Caco-2 (cell line): ENCODE measurements around the gene PPP2R5E. TPM values are rescaled to one million over a fixed set of nuclear protein-coding genes. Genes with fewer than 3 reads are reported as not detected.

Experiments used
- BruUV-seq: library from RNA; stranded (reverse); fragments of 400-500 nt; replicated peaks from 2 replicates; lab custom pipeline; 2021; lab: Mats Ljungman, UMichigan
- CTCF ChIA-PET: fragments of 300-600 bp; sonication (Branson Sonifier 250); formaldehyde crosslinking; loops from one replicate; lab custom pipeline; 2022; ENCODE audit warnings: antibody characterized with exemption; lab: Charles Lee
- POLR2A ChIA-PET: fragments of 300-600 bp; sonication (Branson Sonifier 250); formaldehyde crosslinking; loops from one replicate; lab custom pipeline; 2022; ENCODE audit warnings: antibody characterized with exemption; lab: Charles Lee
- DNase-seq, 2 experiments: peaks; one replicate each; pipeline versions ENCODE4 v3.0.0 to v3.0.0-alpha.2; 2020 to 2022
- H3K27me3 ChIP-seq: replicated peaks from 2 replicates; pipeline ENCODE4 v1.6.0; 2011; ENCODE audit warnings: low read length; ENCODE audit not compliant: control insufficient read depth, insufficient read depth
- H3K36me3 ChIP-seq: 2 replicates; pipeline ENCODE4 v1.5.1; 2011; ENCODE audit warnings: low read length; ENCODE audit not compliant: control insufficient read depth, insufficient read depth
- H3K4me1 ChIP-seq: fragments of 250-450 bp; sonication (Bioruptor Pico); 2 replicates; pipeline ENCODE4 v1.5.1; 2020; ENCODE audit warnings: mild to moderate bottlenecking
- H3K4me3 ChIP-seq: 2 replicates; pipeline ENCODE4 v1.5.1; 2011; ENCODE audit warnings: low read depth, mild to moderate bottlenecking, control low read depth, low read length
- H3K9me3 ChIP-seq: fragments of 250-450 bp; sonication (Bioruptor Pico); 2 replicates; pipeline ENCODE4 v1.5.1; 2020; ENCODE audit warnings: mild to moderate bottlenecking, moderate library complexity
- H3K27ac Mint-ChIP-seq: one replicate; pipeline ENCODE4 v1.8.0; 2022; ENCODE audit warnings: mixed read lengths; ENCODE audit not compliant: unreplicated experiment
- H3K27me3 Mint-ChIP-seq: one replicate; pipeline ENCODE4 v1.8.0; 2022; ENCODE audit warnings: mixed read lengths; ENCODE audit not compliant: insufficient read depth, unreplicated experiment
- H3K36me3 Mint-ChIP-seq: one replicate; pipeline ENCODE4 v1.8.0; 2022; ENCODE audit warnings: mild to moderate bottlenecking, mixed read lengths; ENCODE audit not compliant: insufficient read depth, unreplicated experiment
- H3K4me1 Mint-ChIP-seq: one replicate; pipeline ENCODE4 v1.8.0; 2022; ENCODE audit warnings: low read depth, mixed read lengths; ENCODE audit not compliant: unreplicated experiment
- H3K4me3 Mint-ChIP-seq: one replicate; pipeline ENCODE4 v1.8.0; 2022; ENCODE audit warnings: mild to moderate bottlenecking, moderate library complexity, mixed read lengths; ENCODE audit not compliant: unreplicated experiment
- H3K9me3 Mint-ChIP-seq: one replicate; pipeline ENCODE4 v1.8.0; 2022; ENCODE audit warnings: mixed read lengths; ENCODE audit not compliant: unreplicated experiment
- intact Hi-C: fragments of 100-400 bp; cut with micrococcal nuclease; formaldehyde crosslinking; loops from one replicate; pipeline ENCODE4 v1.10.0; 2022; ENCODE audit not compliant: unreplicated experiment
- total RNA-seq: library from RNA; stranded (reverse); gene quantifications from 2 replicates; pipeline ENCODE4 v1.2.3, GENCODE V29; 2022
- TF ChIP-seq, protein P1 (sequence below), 2 experiments: fragments of 200-600 bp in 1 of 2; IDR thresholded peaks; 1 replicate in 1 of 2; 2 replicates in 1 of 2; pipeline versions ENCODE4 v1.5.1 to v1.8.0; 2011 to 2022; ENCODE audit warnings: antibody characterized with exemption in 1 of 2, control low read depth in 1 of 2, inconsistent platforms in 1 of 2, low read depth in 1 of 2, low read length in 1 of 2, mild to moderate bottlenecking in 1 of 2, moderate library complexity in 1 of 2; ENCODE audit not compliant: insufficient read depth in 1 of 2, severe bottlenecking in 1 of 2, unreplicated experiment in 1 of 2

The PPP2R5E gene
- total RNA-seq, 1 experiment from 2014 or later = 58.6 TPM

DNA sequence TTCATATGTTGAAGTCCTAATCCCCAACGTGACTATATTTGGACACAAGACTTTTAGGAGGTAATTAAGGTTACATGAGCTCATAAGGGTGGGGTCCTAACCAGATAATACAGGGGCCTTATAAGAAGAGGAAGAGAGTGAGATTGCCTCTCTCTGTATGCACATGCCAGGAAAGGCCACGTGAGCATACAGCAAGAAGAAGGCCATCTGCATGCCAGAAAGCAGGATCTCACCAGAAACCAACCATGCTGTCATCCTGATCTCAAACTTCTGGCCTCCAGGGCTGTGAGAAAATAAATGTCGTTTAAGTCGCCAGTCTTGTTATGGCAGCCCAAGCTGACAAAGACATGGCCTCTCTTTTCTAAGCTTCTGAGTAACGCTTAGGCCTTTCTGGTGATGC is 155.5 kb downstream of the PPP2R5E start:
- CTCF ChIA-PET = no interaction called here
- Histone ChIP-seq H3K36me3 (peaks cover 1% of the 10 kb centered on the region), H3K9me3 (no peaks in the 10 kb centered on the region), H3K27me3 (no peaks in the 10 kb centered on the region), H3K4me1 (no peaks in the 10 kb centered on the region), H3K4me3 (no peak overlapping the region)
- intact Hi-C loops = loop anchor here (2.0 to 10.0 kb wide), 3 partner anchors 155 to 387 kb away; partner anchors contain the start of gene PPP2R5E
- Mint-ChIP-seq H3K27me3 (no peaks in the 10 kb centered on the region), H3K9me3 (no peaks in the 10 kb centered on the region), H3K4me1 (no peaks in the 10 kb centered on the region), H3K4me3 (no peak overlapping the region), H3K27ac (no peak overlapping the region), H3K36me3 (peaks cover 68% of the 10 kb centered on the region)
- POLR2A ChIA-PET = no interaction called here
- DNase-seq = no peak
- TF ChIP-seq, protein P1, sequence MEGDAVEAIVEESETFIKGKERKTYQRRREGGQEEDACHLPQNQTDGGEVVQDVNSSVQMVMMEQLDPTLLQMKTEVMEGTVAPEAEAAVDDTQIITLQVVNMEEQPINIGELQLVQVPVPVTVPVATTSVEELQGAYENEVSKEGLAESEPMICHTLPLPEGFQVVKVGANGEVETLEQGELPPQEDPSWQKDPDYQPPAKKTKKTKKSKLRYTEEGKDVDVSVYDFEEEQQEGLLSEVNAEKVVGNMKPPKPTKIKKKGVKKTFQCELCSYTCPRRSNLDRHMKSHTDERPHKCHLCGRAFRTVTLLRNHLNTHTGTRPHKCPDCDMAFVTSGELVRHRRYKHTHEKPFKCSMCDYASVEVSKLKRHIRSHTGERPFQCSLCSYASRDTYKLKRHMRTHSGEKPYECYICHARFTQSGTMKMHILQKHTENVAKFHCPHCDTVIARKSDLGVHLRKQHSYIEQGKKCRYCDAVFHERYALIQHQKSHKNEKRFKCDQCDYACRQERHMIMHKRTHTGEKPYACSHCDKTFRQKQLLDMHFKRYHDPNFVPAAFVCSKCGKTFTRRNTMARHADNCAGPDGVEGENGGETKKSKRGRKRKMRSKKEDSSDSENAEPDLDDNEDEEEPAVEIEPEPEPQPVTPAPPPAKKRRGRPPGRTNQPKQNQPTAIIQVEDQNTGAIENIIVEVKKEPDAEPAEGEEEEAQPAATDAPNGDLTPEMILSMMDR (IDR thresholded peaks at IDR 0.05; ENCODE audit: insufficient read depth in 1 of 2, low read depth in 1 of 2, low read length in 1 of 2, severe bottlenecking in 1 of 2, unreplicated experiment in 1 of 2) = no peak
- BruUV-seq = no TSS peak

DNA sequence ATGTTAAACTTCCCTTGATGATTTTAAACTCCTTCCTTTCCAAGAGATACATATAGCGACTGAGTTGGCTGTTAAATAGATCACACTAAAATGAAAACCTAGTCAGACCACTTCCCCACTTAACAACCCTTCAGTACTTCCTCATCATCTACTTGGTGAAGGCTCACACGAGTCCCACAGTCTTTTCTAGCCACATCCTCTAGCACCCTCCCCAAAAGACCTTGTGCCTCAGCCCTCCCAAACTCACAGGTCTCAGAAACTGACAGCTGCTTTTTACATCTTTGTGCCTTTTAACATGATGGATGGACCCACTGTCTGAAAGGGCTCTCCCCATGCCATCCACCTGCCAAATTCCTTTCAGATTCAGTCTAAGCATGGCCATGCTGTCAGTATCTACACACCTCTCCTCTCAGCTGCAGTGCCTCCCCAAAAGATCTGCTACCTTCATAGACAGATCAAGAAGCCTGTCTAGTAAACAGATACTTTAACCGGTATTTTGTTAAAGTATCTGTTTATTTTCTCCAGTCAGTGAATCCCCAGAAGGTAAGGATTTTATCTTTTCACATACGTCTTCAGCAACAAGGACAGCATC is 159.3 kb downstream of the PPP2R5E start:
- no peak overlapping the region for H3K4me3 ChIP-seq
- H3K27me3 Mint-ChIP-seq = no peaks in the 10 kb centered on the region
- CTCF ChIA-PET = no interaction called here
- H3K9me3 Mint-ChIP-seq = no peaks in the 10 kb centered on the region
- no peak for DNase-seq
- TF ChIP-seq, protein P1 (IDR thresholded peaks at IDR 0.05; ENCODE audit: insufficient read depth in 1 of 2, low read depth in 1 of 2, low read length in 1 of 2, severe bottlenecking in 1 of 2, unreplicated experiment in 1 of 2) = no peak
- peaks cover 69% of the 10 kb centered on the region for H3K36me3 Mint-ChIP-seq
- H3K4me1 ChIP-seq = no peaks in the 10 kb centered on the region
- H3K9me3 ChIP-seq = no peaks in the 10 kb centered on the region
- no peak overlapping the region for H3K4me3 Mint-ChIP-seq
- no peaks in the 10 kb centered on the region for H3K27me3 ChIP-seq
- intact Hi-C loops = loop anchor here (10.0 kb wide), 1 partner anchor 391 kb away; no protein-coding TSS in a partner anchor
- POLR2A ChIA-PET = no interaction called here
- no TSS peak for BruUV-seq
- peaks cover 1% of the 10 kb centered on the region for H3K36me3 ChIP-seq
- no peaks in the 10 kb centered on the region for H3K4me1 Mint-ChIP-seq
- no peak overlapping the region for H3K27ac Mint-ChIP-seq

DNA sequence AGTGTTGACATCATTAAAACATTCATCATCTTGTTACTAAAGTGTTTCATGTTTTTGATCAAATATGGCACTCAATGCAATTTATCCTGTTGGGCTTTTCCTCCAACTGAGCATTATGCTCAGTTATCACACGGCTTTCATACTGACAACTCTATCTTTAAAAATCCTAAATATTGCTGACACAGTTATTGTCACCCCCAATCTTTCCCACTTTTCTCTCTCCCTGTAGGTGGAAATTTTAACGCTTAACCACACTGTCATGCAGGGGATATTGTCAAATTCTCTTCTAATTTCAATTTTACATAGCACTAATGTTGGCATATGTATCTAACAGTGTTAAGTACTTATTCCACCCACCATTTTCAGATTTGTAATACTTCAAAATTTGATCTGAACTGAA is 164.7 kb downstream of the PPP2R5E start:
- intact Hi-C loops = no loop called here
- Mint-ChIP-seq H3K4me3 (no peak overlapping the region), H3K27ac (no peak overlapping the region), H3K27me3 (no peaks in the 10 kb centered on the region), H3K9me3 (no peaks in the 10 kb centered on the region), H3K36me3 (peaks cover 44% of the 10 kb centered on the region), H3K4me1 (no peaks in the 10 kb centered on the region)
- Histone ChIP-seq H3K9me3 (no peaks in the 10 kb centered on the region), H3K4me1 (no peaks in the 10 kb centered on the region), H3K27me3 (no peaks in the 10 kb centered on the region), H3K4me3 (no peak overlapping the region), H3K36me3 (no peaks in the 10 kb centered on the region)
- DNase-seq = no peak
- POLR2A ChIA-PET = no interaction called here
- TF ChIP-seq, protein P1 (IDR thresholded peaks at IDR 0.05; ENCODE audit: insufficient read depth in 1 of 2, low read depth in 1 of 2, low read length in 1 of 2, severe bottlenecking in 1 of 2, unreplicated experiment in 1 of 2) = no peak
- BruUV-seq = no TSS peak
- CTCF ChIA-PET = no interaction called here
